Chondrocyte (in vitro differentiated cells): ENCODE results near the gene ARHGEF2. TPM values are rescaled to one million over a fixed set of nuclear protein-coding genes. Genes with fewer than 3 reads are reported as not detected.

Experiments used
- DNase-seq: peaks from one replicate; pipeline ENCODE4 v3.0.0; 2021; ENCODE audit warnings: mixed read lengths, low spot score
- H3K27ac Mint-ChIP-seq: one replicate; pipeline ENCODE4 v1.8.0; 2021; ENCODE audit warnings: mild to moderate bottlenecking, moderate library complexity, mixed read lengths; ENCODE audit not compliant: unreplicated experiment
- H3K27me3 Mint-ChIP-seq: 2 replicates; pipeline ENCODE4 v1.8.0; 2021; ENCODE audit warnings: low read depth, mixed read lengths
- H3K36me3 Mint-ChIP-seq: 2 replicates; pipeline ENCODE4 v1.8.0; 2021; ENCODE audit warnings: low read depth, mixed read lengths
- H3K4me1 Mint-ChIP-seq: 2 replicates; pipeline ENCODE4 v1.8.0; 2021; ENCODE audit warnings: low read depth, mild to moderate bottlenecking, mixed read lengths
- H3K4me3 Mint-ChIP-seq: one replicate; pipeline ENCODE4 v1.8.0; 2021; ENCODE audit warnings: mild to moderate bottlenecking, moderate library complexity, mixed read lengths; ENCODE audit not compliant: unreplicated experiment
- H3K9me3 Mint-ChIP-seq: 2 replicates; pipeline ENCODE4 v1.8.0; 2021; ENCODE audit warnings: low read depth, mixed read lengths
- long read RNA-seq: library from polyadenylated mRNA; stranded (forward); transcript quantifications from one replicate; pipeline ENCODE4 v2.0.0, GENCODE V29; 2021
- total RNA-seq: library from RNA; stranded (reverse); gene quantifications from 3 replicates; pipeline ENCODE4 v1.2.1, GENCODE V29; 2021
- TF ChIP-seq, protein P1 (sequence below): fragments of 200-600 bp; sonication (generic); IDR thresholded peaks from 2 replicates; pipeline ENCODE4 v1.5.0; 2021; ENCODE audit warnings: antibody characterized with exemption, mild to moderate bottlenecking, moderate library complexity

The ARHGEF2 gene
- total RNA-seq = 50.0 to 214 TPM (median 203 TPM) in 3 replicates
- long read RNA-seq, full-length matches to known transcripts = 2 of 30 reads
- long read RNA-seq, partial matches to known transcripts = 10 of 30 reads
- long read RNA-seq, other reads (novel, unspliced or antisense) = 18 of 30 reads

DNA sequence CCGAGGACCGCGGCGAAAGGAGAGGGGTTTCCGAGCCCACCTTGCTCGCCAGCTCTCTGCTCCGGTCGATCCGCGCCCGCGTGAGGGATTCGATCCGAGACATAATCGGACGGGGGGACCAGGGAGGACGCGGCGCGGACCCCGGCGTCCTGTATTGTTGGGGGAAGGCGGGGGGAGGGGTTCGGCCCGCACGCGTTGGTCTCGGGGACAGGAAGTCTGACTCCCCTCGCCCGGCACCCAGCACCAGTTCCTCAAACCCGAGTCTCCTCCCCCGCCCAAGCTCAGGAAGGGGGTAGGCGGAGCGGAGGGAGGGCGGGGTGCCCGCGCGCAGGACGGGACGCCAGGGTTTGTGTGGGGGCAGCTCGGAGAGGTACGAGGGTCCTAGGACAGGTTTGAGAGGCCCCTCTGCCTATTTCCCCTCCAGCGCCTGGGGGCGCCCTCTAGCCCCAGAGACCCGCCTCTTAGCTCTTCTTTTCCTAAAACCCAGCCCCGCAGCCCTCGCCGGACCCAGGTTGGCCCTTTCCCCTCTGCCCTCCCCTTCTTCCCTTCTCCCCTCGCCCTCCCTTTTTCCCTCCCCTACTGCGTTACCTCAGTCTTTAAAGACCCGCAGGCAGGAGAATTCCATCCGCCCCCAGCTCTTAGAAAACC, at the start of gene ARHGEF2:
Gene ARHGEF2, minus strand, starts transcription at position 223 of the 648 bp plus-strand sequence. Its CDS starts 120 bp downstream, at position 103.
- peak within 1 kb of the TSS; percentile 95 for H3K4me3 Mint-ChIP-seq
- H3K27ac Mint-ChIP-seq = peak within 1 kb of the TSS; percentile 100
- TF ChIP-seq, protein P1, sequence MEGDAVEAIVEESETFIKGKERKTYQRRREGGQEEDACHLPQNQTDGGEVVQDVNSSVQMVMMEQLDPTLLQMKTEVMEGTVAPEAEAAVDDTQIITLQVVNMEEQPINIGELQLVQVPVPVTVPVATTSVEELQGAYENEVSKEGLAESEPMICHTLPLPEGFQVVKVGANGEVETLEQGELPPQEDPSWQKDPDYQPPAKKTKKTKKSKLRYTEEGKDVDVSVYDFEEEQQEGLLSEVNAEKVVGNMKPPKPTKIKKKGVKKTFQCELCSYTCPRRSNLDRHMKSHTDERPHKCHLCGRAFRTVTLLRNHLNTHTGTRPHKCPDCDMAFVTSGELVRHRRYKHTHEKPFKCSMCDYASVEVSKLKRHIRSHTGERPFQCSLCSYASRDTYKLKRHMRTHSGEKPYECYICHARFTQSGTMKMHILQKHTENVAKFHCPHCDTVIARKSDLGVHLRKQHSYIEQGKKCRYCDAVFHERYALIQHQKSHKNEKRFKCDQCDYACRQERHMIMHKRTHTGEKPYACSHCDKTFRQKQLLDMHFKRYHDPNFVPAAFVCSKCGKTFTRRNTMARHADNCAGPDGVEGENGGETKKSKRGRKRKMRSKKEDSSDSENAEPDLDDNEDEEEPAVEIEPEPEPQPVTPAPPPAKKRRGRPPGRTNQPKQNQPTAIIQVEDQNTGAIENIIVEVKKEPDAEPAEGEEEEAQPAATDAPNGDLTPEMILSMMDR = peak; percentile 66
- H3K9me3 Mint-ChIP-seq = no peaks in the 10 kb centered on the region
- H3K27me3 Mint-ChIP-seq = no peaks in the 10 kb centered on the region
- peaks cover 89% of the 10 kb centered on the region for H3K4me1 Mint-ChIP-seq
- no peak for DNase-seq
- H3K36me3 Mint-ChIP-seq = peaks cover 2% of the 10 kb centered on the region

DNA sequence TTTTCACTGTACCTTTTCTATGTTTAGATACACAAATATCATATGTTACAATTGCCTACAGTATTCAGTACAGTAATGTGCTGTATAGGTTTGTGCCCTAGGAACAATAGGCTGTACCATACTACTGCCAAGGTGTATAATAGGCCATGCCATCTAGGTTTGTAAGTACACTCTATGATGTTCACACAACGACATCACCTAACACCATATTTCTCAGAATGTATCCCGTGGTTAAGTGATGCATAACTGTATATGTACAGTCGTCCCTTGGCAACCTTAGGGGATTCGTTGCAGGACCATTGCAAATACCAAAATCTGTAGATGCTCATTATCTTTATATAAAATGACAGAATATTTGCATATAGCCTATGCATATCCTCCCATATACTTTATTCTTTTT, 48.2 kb upstream of the ARHGEF2 start:
- Mint-ChIP-seq H3K27me3 (no peaks in the 10 kb centered on the region), H3K9me3 (no peaks in the 10 kb centered on the region), H3K36me3 (no peaks in the 10 kb centered on the region), H3K4me1 (peaks cover 4% of the 10 kb centered on the region), H3K4me3 (no peak overlapping the region), H3K27ac (no peak overlapping the region)
- no peak for DNase-seq
- TF ChIP-seq, protein P1 = no peak

DNA sequence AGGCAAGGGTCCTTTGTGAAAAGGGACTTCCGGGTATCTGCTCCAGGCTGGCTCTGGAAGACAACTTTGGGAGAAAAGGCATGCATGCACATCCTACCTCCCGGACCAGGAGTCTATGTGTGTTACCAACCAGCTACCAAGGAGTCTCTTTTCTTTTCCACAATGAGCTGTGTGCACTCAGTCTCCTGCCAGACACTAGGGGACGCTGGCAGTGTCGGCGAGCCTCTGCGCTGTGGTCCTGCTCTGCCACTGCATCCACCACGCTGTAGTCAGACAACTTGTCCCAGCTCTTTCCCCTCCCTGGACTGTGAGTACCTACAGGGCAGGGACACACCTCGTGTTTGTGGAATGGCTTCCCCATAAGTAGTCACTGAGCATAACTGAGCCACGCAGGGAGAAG, 47.5 kb upstream of the ARHGEF2 start:
- Mint-ChIP-seq H3K4me3 (no peak overlapping the region), H3K36me3 (no peaks in the 10 kb centered on the region), H3K27me3 (no peaks in the 10 kb centered on the region), H3K9me3 (no peaks in the 10 kb centered on the region), H3K4me1 (peaks cover 6% of the 10 kb centered on the region), H3K27ac (no peak overlapping the region)
- no peak for DNase-seq
- TF ChIP-seq, protein P1 = peak; percentile 76

DNA sequence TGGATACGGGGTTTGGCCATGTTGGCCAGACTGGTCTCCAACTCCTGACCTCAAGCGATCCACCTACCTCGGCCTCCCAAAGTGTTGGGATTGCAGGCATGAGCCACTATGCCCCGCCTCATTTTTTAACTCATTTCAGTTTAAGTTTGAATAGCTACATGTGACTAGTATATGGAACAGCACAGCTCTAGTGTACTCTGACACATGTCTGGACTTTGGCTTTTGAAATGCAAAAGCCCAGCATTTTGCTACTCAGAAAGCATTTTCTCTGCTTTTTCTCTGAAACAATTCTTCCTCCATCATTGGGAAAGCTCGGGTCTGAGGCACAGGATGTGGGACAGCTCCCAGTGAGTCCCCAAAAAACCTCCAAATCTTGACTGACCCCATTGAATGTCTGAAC, 46.5 kb upstream of the ARHGEF2 start:
- Mint-ChIP-seq H3K36me3 (peaks cover 2% of the 10 kb centered on the region), H3K4me1 (peaks cover 13% of the 10 kb centered on the region), H3K27ac (no peak overlapping the region), H3K27me3 (no peaks in the 10 kb centered on the region), H3K9me3 (no peaks in the 10 kb centered on the region), H3K4me3 (no peak overlapping the region)
- DNase-seq = no peak
- TF ChIP-seq, protein P1 = no peak

DNA sequence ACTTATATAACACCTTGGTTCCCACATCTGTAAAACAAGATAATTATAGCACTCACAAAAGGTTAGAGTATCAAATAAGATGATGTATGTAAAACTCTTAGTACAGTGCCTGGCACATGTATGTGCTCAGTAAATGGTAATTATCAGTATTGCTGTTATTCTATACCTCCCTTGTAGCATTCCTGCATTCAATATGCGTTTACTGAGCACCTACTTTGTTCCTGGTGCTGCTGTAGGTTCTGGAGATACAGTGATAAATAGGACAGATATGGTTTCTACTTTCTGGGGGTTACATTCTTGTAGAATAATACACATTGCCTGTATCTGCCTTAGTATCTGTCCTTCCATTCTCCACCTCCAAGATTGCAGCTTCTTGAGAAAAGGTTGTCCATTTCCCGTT, 43.6 kb upstream of the ARHGEF2 start:
- Mint-ChIP-seq H3K4me3 (no peak overlapping the region), H3K4me1 (peaks cover 24% of the 10 kb centered on the region), H3K9me3 (no peaks in the 10 kb centered on the region), H3K27me3 (no peaks in the 10 kb centered on the region), H3K27ac (no peak overlapping the region), H3K36me3 (peaks cover 13% of the 10 kb centered on the region)
- no peak for DNase-seq
- TF ChIP-seq, protein P1 = no peak
